Measurements from ENCODE around the gene MAFB.

DNA sequence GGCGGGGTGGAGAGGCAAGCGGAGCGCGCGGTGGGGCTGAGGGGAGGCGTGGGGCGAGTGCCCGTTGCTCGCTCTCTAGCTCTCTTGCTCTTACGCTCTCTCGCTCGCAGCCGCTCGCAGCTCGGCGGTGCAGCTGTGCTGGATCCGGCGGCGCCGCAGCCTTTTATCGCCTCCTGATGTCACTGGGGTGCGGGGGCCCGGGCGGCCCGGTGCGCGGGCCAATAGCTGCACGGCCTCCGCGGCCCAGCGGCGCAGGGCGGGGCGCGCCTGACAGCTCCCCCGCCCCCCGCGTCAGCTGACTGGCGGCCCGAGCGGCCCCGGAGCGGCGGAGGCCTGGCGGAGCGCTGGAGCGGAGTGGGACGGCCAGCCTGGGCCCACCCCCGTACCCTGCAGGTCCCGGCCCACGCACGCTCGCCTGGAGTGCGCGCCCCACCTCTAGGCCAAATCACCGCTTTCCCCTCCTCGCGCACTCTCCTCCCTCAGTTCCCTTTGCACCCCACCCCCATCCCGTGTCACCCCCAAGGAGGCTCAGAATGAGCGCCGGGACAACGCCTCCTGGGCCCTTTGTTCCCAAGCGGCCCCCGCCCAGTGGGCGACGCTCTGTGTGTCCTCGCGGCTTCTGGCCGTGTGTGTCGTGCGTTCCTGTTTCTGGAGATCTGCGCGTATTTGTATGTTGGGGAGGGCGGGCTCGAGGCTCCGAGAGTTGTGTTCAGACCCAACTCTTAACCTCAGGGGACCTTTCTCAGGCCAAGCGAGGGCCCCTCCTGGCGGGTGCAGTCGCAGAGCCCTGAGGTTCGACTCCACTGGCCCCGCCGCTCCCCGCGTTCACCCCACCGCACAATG is at the start of gene MAFB:
- TF ChIP-seq YY1 (IDR thresholded peaks at IDR 0.05; ENCODE audit: insufficient read depth, insufficient read length) (no peak), SUZ12 (IDR thresholded peaks at IDR 0.05; ENCODE audit: extremely low read depth, insufficient read depth, insufficient read length) (no peak)

Measured in NT2/D1 (cell line).